ENCODE measurements around the gene TAGLN.

The TAGLN gene

GRCh38 chr11:117172724-117173421 lies 26.3 kb upstream of the TAGLN start:
- DNase-seq (ENCODE audit: extremely low read depth, insufficient read length) = no peak

GRCh38 chr11:117175104-117175503 lies 24.1 kb upstream of the TAGLN start:
- no peak for TF ChIP-seq CTCF (IDR thresholded peaks at IDR 0.05; ENCODE audit: insufficient read depth, low read length, poor library complexity, severe bottlenecking)
- H3K4me3 ChIP-seq (replicated peaks; ENCODE audit: low read depth, low read length) = no peak overlapping the region
- no peaks in the 10 kb centered on the region for H3K27me3 ChIP-seq (replicated peaks; ENCODE audit: control insufficient read depth, insufficient read depth, low read length)
- peaks cover 4% of the 10 kb centered on the region for H3K36me3 ChIP-seq (ENCODE audit: control insufficient read depth, insufficient read depth, low read length)
- DNase-seq (ENCODE audit: extremely low read depth, insufficient read length) = no peak

More at GRCh38 chr11:117172724-117173421, 26.3 kb upstream of the TAGLN start:
- TF ChIP-seq CTCF (IDR thresholded peaks at IDR 0.05; ENCODE audit: insufficient read depth, low read length, poor library complexity, severe bottlenecking) = no peak
- H3K4me3 ChIP-seq (replicated peaks; ENCODE audit: low read depth, low read length) = no peak overlapping the region
- H3K36me3 ChIP-seq (ENCODE audit: control insufficient read depth, insufficient read depth, low read length) = peaks cover 4% of the 10 kb centered on the region
- no peaks in the 10 kb centered on the region for H3K27me3 ChIP-seq (replicated peaks; ENCODE audit: control insufficient read depth, insufficient read depth, low read length)

GRCh38 chr11:117175781-117176180 lies 23.4 kb upstream of the TAGLN start:
- DNase-seq (ENCODE audit: extremely low read depth, insufficient read length) = no peak
- Histone ChIP-seq H3K4me3 (replicated peaks; ENCODE audit: low read depth, low read length) (no peak overlapping the region), H3K36me3 (ENCODE audit: control insufficient read depth, insufficient read depth, low read length) (peaks cover 4% of the 10 kb centered on the region), H3K27me3 (replicated peaks; ENCODE audit: control insufficient read depth, insufficient read depth, low read length) (no peaks in the 10 kb centered on the region)
- TF ChIP-seq CTCF (IDR thresholded peaks at IDR 0.05; ENCODE audit: insufficient read depth, low read length, poor library complexity, severe bottlenecking) = no peak

- Histone ChIP-seq H3K36me3 (ENCODE audit: control insufficient read depth, insufficient read depth, low read length) (peaks cover 2% of the 10 kb centered on the region), H3K4me3 (replicated peaks; ENCODE audit: low read depth, low read length) (no peak overlapping the region), H3K27me3 (replicated peaks; ENCODE audit: control insufficient read depth, insufficient read depth, low read length) (no peaks in the 10 kb centered on the region)
- DNase-seq (ENCODE audit: extremely low read depth, insufficient read length) = no peak
- no peak for TF ChIP-seq CTCF (IDR thresholded peaks at IDR 0.05; ENCODE audit: insufficient read depth, low read length, poor library complexity, severe bottlenecking)
These were observed 23.0 kb upstream of the TAGLN start for GRCh38 chr11:117176186-117176585.

- no peak for DNase-seq (ENCODE audit: extremely low read depth, insufficient read length)
- Histone ChIP-seq H3K27me3 (replicated peaks; ENCODE audit: control insufficient read depth, insufficient read depth, low read length) (no peaks in the 10 kb centered on the region), H3K36me3 (ENCODE audit: control insufficient read depth, insufficient read depth, low read length) (peaks cover 5% of the 10 kb centered on the region), H3K4me3 (replicated peaks; ENCODE audit: low read depth, low read length) (peak overlapping the region; percentile 85)
- TF ChIP-seq CTCF (IDR thresholded peaks at IDR 0.05; ENCODE audit: insufficient read depth, low read length, poor library complexity, severe bottlenecking) = no peak
These were observed 21.5 kb upstream of the TAGLN start for GRCh38 chr11:117177534-117178209.
